Stimulated activated CD4-positive, alpha-beta T cell treated with anti-CD3 and anti-CD28 coated beads, Interleukin-12 subunit alpha, Interleukin-12 subunit beta, amount 100 ng/mL, for 4 hours (primary cell): Measurements from ENCODE around the gene TNFRSF1B.
A peak's percentile ranks its signal among the peaks of the same experiment; 100 is the strongest.
"Not testable (repeated sequence)": the region's sequence is repeated elsewhere in the genome, so short reads cannot be mapped to it uniquely, and the experiment has no call there.

Experiments
- DNase-seq: peaks from one replicate; pipeline ENCODE4 v3.0.0-alpha.2; 2020

The TNFRSF1B gene

DNA sequence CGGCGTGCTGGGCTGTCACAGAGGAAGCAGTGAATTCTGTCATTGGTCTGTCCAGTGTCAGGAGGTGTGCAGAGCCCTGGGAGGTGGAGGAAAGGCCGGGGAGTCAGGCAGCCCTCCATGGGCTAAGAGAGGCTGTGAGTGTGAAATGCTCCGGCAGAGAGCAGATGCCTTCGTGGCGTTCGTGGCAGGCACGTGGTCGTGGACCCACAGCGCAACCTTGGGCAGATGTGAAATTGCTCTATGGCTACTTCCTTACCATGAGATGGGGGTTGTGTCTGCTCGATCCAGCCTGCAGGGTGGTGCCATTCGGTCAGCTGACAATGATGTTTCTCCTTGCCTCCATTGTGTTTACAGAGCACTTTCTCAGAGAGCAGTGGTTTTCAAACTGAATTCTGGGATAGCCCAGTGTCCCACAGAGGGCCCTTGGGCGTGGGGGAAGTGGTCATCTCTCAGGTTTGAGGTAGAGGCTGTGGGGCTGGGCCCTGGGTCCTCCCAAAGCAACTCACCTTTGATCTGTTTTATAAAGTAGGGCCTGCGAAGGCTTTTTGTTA is 27.9 kb downstream of the TNFRSF1B start:
- no peak for DNase-seq

DNA sequence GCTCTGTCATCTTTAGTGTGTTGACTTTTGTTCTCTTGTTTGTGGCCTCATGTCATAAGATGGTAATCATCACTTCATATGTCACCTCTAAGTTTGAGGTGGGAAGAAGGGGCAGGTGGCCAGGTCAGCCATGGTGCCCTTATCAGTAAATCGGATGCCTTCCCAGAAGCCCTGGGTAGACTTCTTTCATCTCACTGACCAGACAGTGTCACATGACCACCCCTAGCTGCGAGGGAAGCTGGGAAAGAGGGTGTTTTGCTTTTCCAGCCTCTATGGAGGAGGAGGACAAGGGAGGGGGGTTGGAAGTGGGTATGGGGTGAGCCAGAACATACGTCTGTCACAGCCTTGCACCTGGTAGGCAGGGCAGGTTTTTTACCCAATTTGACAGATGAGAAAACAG is 28.6 kb downstream of the TNFRSF1B start:
- DNase-seq, result no peak

DNA sequence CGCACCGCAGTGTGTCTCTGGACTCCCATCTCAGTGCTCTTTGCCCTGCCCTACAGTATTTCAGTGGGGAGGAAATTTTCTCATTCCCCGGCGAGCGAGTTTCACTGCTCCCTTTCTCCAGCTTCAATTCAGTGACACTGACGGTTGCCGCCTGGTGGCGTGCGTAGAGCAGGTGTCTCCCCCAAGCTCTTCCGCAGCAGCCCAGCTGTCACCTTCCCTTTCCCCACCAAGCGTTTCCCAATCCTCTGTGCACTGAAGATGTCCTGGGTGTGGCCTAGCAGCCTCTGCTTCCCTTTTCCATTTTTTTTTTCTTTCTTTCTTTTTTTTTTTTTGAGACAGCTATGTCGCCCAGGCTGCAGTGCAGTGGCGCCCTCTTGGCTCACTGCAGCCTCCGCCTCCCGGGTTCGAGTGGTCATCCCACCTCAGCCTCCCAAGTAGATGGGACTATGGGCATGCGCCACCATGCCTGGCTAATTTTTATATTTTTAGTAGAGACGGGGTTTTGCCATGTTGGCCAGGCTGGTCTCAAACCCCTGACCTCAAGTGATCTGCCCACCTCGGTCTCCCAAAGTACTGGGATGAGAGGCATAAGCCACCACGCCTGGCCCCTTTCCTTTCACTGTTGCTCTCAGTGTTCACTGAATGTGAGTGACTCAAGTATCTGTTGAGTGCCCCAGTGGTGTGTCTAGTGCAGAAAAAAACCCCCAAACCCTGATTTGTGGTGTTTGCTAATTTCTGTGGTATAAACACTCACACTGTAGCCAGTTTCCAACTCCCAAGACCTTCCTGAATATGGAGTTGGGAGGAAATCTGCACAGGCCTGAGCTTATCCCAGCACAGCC is 30.1 kb downstream of the TNFRSF1B start:
- DNase-seq, result no peak

DNA sequence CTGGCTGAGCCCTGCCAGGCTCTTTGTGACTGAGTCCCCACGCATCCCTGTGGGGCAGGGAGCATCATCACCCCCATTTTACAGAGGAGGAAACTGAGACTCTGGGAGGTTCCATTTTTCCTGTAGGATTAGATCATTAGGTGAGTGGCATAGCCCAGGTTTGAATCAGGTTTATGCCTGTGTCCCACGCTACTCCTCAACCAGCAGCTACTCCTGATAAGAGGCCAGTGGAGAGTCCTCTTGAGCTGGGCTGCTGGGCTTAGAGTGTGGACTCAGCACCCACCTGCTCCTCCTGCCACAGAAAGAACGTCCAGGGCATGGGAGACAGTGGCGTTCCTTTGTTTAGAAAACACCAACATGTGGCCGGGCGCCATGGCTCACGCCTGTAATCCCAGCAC is 30.7 kb downstream of the TNFRSF1B start:
- no peak for DNase-seq

DNA sequence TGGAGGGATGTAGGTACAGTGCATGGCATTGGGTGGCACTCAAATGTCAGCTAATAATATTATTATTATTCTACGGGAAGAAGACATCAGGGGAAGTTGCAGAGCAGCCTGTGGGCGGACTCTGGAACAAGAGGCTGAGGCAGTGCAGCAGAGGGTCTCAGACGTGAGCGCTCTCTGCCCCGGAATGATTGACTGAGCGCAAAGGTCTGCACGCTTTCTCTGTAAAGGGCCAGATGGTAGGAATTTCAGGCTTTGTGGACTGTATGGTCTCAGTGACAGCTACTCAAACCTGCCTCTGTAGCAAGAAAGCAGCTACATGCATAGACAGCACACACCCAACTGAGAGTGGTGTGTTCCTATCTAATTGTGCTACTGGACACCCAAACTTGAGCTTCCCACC is 33.4 kb downstream of the TNFRSF1B start:
- no peak for DNase-seq

DNA sequence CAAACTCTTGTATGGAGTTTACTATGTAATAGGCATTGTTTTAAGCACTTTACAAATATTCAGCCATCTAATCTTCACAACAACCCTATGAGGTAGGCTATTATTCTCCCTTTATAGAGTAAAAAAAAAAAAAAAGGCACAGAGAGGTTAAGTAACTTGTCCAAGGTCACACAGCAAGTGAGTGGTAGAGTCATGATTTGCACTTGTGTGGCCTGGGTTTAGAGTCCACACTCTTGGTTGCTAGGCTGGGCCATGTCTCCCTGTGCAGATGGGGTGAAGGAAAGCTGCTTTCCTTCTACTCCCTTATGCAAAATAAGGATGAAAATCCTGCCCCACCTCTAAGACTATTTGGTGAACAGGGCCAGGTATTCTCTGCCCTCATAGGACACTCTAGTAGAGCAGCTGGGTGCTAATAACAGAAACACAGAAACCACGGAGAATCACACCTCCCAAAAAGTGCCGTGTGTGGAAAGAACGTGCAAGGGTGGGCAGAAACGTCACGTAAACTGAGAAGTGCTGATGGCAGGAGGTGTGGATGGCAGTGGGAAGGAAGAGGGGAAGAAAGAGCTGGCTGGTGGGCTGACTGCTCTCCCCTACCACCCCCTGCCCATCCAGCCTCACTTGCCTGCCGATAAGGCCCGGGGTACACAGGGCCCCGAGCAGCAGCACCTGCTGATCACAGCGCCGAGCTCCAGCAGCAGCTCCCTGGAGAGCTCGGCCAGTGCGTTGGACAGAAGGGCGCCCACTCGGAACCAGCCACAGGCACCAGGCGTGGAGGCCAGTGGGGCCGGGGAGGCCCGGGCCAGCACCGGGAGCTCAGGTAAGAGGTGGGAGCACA is 34.8 kb downstream of the TNFRSF1B start:
- no peak for DNase-seq

DNA sequence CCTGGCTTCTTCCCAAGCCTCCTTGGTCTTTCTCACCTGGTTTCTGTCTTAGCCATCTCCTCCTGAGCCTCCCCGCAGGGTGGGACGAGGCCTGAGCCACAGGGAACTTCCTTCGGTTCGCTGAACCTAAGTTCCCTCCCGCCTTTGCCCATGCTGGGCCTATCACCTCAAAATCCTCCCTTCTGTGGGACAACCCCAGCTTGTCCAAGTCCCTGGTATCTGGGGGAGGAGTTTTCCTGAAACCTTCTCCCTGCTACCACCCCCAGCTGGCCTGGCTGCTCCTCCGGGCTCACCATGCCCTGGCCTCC is 35.4 kb downstream of the TNFRSF1B start:
- no peak for DNase-seq

DNA sequence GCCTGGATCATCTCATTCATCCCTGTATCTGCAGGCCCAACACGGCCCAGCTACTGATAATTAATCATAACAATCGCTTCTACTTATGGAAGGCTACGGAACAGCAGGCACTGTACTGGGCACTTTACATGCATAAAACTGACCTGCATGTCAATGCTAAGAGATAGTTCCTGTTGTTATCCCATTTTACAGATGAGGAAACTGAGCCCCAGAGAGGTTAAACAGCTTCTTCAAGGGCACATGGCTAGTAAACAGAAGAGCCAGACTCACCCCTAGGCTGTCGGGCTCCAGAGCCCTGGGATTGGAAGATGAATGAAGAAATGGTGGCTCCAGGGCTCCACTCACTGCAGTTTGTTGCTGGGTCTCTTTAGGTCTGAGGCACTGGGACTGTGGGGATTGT is 35.8 kb downstream of the TNFRSF1B start:
- no peak for DNase-seq

DNA sequence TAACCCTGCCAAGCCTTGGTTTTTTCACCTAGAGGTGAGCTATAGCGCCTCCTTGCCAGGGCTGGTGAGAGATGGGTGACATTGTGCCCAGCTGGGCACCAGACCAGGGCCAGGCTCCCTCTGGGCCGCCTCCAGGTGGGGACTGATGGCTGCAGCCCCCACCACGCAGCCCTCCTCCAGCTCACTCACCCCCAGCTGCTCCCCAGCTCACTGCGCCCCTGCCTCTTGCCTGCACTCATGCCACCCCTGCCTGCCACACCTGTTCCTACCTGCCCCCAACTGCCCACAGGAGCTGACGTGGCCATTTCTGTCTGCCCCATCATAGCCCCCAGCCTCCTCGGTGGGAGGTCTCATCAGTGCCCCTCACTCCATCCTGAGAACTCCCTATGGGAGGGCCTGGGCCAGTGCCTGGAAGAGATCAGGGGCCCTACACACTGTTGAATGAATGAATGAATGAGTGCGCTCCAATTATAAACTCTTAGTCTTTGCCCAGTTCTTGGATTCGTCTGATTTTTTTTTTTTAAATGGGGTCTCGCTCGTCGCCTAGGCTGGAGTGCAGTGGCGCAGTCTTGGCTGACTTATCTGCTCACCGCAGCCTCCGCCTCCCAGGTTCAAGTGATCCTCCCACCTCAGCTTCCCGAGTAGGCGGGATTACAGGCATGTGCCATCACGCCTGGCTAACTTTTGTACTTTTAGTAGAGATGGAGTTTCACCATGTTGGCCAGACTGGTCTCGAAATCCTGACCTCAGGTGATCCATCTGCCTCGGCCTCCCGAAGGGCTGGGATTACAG is 36.6 kb downstream of the TNFRSF1B start:
- DNase-seq, result no peak

DNA sequence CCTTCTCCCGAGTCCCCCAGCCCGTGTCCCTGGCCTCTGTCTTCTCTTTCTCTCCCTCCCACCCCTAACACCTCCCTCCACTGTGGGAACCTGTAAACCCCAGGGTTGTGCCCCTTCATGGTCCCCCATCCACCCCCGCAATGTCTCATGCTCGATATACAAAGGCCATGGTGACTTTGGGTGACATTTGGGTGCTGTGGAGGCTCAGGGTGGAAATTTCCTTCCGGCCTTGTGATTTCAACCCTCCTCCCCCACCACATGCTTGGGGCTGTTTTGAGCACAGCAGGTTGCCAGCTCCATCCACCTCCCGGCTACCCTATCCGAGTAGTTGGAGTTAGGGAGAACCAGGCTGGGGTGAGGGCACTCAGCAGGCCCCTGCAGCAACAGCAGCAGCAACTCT is 37.3 kb downstream of the TNFRSF1B start:
- peak; percentile 39 for DNase-seq

DNA sequence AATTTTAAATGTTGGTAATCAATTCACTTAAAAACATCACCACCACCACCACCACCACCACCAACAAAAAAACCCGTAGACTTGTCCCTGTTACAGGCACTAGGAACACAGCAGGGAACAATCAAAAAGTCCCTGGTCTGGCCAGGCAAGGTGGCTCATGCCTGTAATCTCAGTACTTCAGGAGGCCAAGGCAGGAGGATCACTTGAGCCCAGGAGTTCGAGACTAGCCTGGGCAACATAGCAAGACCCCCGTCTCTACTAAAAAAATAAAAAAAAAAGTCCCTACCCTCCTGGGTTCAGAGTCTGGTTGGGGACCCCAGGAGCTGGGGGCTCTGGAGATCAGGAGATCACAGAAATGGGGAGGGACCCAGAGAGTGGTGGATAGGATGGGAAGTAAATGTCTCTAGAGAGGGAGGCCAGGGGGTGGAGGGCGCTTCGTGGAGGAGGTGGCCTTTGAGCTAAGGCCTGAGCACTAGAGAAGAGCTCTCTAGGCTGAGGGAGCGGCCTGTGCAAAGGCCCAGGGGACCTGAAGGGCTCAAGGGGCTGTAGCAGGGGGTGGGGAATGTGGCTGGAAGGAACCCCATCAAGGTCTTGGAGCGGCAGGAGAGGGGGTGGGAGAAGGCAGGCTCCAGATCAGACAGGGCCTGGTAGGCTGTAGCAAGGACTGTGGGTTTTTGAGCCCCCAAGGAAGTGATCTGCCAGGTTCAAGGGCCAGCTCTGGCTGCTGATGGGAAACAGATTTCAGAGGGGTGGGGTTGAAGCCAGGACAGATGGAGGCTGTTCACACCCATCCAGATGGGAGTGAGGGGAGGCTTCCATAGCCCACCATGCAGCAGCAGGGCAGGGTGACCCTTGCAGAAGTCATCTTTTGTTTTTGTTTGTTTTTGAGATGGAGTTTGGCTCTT is 38.2 kb downstream of the TNFRSF1B start:
- no peak for DNase-seq

DNA sequence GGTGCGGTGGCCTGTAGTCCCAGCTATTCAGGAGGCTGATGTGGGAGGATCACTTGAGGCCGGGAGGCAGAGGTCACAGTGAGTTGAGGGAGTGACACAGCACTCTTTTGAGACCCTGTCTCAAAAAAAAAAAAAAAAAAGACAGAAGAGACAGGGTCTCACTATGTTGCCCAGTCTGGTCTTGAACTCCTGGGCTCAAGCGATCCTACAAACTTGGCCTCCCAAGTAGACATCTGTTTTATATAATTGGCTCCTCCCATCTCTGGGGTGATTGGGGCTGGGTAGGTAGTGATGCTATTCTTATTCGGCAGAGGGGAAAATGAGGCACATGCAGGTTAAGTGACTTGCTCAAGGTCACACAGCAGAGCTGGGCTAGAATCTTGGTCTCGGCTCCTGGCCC is 39.4 kb downstream of the TNFRSF1B start:
- no peak for DNase-seq

DNA sequence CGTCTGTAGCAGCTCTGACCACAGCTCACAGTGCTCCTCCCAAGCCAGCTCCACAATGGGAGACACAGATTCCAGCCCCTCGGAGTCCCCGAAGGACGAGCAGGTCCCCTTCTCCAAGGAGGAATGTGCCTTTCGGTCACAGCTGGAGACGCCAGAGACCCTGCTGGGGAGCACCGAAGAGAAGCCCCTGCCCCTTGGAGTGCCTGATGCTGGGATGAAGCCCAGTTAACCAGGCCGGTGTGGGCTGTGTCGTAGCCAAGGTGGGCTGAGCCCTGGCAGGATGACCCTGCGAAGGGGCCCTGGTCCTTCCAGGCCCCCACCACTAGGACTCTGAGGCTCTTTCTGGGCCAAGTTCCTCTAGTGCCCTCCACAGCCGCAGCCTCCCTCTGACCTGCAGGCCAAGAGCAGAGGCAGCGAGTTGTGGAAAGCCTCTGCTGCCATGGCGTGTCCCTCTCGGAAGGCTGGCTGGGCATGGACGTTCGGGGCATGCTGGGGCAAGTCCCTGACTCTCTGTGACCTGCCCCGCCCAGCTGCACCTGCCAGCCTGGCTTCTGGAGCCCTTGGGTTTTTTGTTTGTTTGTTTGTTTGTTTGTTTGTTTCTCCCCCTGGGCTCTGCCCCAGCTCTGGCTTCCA is 40.1 kb downstream of the TNFRSF1B start:
- DNase-seq, result no peak

DNA sequence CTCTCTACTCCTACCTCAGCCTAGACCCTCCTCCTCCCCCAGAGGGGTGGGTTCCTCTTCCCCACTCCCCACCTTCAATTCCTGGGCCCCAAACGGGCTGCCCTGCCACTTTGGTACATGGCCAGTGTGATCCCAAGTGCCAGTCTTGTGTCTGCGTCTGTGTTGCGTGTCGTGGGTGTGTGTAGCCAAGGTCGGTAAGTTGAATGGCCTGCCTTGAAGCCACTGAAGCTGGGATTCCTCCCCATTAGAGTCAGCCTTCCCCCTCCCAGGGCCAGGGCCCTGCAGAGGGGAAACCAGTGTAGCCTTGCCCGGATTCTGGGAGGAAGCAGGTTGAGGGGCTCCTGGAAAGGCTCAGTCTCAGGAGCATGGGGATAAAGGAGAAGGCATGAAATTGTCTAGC is 41.5 kb downstream of the TNFRSF1B start:
- DNase-seq, result no peak

DNA sequence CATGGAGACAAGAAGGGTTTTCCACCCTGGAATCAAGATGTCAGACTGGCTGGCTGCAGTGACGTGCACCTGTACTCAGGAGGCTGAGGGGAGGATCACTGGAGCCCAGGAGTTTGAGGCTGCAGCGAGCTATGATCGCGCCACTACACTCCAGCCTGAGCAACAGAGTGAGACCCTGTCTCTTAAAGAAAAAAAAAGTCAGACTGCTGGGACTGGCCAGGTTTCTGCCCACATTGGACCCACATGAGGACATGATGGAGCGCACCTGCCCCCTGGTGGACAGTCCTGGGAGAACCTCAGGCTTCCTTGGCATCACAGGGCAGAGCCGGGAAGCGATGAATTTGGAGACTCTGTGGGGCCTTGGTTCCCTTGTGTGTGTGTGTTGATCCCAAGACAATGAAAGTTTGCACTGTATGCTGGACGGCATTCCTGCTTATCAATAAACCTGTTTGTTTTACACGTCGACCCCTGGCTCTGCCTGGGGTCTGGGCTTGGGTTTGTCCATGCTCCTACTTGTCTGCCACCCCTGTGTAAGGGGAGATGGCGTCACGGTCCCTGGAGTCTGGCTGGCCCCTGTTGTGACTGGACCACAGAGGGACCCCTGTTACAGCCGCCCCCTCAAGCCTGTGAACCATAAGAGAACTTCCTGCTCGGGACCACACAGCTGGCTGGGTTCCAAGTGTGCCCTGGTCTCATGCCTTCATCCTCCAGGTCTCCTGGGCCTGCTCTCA is 42.1 kb downstream of the TNFRSF1B start:
- DNase-seq, result peak; percentile 89

DNA sequence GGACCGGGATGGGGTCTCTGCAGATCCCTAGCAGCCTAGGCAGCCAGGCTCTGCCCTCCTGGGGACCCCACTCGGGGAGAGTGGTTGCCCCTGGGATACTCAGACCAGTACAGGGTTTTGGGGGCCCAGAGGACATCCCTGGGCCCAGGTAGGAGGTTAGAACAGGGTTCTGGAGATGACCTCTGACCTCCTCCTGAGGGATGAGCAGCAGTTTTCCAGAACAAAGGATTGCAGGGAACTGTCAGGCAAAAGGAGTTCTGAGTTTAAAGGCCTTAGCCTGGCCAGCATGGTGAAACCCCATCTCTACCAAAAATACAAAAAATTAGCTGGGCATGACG is 42.7 kb downstream of the TNFRSF1B start:
- DNase-seq, result no peak

DNA sequence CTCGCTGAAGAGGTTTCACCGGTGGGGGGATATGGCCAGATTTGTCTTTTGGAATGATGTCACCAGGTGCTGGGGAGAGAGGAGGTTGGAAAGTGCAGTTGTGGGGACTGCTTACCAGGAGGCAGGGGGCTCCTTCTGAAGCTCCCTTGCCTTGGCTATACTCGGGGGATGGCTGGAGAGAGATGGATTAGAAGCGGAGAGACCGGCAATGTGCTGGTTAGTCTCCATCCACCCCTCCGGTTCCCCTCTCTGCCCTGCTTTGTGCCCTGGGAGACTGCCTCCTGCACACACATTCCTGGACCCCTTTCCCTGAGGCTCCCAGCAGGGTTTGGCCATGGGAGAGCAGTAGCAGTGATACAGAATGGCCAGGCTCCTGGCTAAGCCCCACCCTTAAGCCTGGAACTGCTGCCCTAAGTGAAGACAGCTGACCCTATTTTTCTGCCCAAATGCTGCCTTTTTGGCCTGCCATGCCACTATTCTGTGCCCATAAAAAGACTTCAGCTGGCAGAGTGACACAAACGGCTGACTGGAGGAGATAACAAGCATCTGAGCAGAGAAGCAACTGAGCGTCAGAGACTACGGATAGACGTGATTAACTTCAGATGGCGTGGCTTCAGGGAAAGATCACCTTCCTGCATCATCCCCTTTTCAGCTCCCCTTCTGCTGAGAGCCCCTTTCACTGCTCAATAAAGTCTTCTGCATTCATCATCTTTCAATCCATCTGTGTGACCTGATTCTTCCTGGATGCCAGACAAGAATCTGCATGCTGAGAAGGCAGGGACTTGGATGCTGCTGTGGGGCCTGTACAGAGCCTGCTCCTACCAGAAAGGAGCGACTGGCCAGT is 48.5 kb downstream of the TNFRSF1B start:
- no peak for DNase-seq

DNA sequence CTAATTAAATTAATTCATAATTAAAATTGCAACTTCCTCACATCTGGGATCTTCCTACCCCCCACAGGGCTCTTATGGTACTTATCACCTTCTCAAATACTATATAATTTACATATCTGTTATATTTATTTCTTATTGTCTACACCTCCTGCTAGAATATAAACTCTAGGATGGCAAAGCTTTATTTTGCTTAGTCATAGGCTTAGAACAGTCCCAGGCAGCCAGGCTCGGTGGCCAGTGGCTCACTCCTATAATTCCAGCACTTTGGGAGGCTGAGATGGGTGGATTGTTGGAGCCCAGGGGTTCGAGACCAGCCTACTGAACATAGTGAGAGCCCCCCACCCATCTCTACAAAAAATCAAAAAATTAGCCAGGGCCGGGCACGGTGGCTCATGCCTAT is 53.0 kb downstream of the TNFRSF1B start:
- DNase-seq, result no peak

DNA sequence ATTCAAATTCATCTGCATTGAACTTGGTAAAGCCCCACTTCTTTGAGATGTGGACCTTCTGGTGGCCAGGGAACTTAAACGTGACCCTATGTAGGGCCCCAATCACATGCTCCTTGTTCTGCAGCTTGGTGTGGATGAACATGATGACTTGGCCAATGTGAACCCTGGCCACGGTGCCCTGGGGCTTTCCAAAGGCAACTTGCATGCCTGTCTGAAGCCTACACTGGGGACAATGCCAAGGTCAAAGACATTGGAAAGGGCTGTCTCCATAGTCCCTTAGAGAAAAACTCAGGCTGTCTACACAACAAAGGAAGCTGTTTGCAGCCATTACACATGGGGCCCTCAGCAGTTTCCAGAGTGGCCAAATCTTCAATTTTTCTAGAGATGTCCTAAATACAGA is 54.1 kb downstream of the TNFRSF1B start:
- DNase-seq, result no peak

DNA sequence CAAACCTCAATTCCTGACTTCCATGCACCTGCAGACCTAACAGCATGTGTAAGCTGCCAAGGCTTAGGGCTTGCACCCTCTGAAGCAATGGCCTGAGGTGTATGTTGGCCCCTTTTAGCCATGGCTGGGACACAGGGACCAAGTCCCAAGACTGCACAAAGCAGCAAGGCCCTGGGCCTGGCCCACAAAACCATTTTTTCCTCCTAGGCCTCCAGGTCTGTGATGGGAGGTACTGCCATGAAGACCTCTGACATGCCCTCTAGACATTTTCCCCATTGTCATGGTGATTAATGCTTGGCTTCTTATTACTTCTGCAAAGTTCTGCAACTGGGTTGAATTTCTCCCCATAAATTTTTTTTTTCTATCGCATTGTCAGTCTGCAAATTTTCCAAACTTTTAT is 55.9 kb downstream of the TNFRSF1B start:
- DNase-seq, result not testable (repeated sequence)
